HG03064 (cell line): ENCODE measurements around the gene FOXN3.
"Not testable (repeated sequence)": the region's sequence is repeated elsewhere in the genome, so short reads cannot be mapped to it uniquely, and the experiment has no call there.

ENCODE experiments used
- ATAC-seq: cut with Tn5 transposase; IDR thresholded peaks from one replicate; pipeline ENCODE4 v1.9.1; 2021; ENCODE audit warnings: low read depth; ENCODE audit not compliant: unreplicated experiment

Gene FOXN3

DNA sequence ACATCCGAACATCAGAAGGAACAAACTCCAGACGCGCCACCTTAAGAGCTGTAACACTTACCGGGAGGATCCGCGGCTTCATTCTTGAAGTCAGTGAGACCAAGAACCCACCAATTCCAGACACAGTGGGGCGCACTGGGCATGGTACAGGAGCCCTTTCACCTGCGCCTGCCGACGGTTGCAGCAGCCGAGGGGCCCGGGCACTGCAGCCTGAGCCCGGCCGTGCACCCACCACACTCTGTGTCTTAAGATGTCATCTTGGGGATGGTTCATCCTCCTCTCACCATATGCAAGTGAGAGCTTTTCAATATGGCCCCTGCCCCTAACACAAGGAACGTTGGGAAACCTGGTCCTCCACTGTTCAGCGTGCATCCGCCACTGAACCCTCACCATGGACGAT, 304.3 kb downstream of the FOXN3 start:
- no peak for ATAC-seq

DNA sequence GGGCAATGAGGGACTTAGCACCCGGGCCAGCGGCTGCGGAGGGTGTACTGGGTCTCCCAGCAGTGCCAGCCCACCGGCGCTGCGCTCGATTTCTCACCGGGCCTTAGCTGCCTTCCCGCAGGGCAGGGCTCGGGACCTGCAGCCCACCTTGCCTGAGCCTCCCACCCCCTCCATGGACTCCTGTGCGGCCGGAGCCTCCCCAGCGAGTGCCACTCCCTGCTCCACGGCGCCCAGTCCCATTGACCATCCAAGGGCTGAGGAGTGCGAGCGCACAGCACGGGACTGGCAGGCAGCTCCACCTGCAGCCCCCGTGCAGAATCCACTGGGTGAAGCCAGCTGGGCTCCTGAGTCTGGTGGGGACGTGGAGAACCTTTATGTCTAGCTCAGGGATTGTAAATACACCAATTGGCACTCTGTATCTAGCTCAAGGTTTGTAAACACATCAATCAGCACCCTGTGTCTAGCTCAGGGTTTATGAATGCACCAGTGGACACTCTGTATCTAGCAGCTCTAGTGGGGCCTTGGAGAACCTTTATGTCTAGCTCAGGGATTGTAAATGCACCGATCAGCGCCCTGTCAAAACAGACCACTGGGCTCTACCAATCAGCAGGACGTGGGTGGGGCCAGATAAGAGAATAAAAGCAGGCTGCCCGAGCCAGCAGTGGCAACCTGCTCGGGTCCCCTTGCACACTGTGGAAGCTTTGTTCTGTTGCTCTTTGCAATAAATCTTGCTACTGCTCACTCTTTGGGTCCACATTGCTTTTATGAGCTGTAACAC, 305.1 kb downstream of the FOXN3 start:
- not testable (repeated sequence) for ATAC-seq

DNA sequence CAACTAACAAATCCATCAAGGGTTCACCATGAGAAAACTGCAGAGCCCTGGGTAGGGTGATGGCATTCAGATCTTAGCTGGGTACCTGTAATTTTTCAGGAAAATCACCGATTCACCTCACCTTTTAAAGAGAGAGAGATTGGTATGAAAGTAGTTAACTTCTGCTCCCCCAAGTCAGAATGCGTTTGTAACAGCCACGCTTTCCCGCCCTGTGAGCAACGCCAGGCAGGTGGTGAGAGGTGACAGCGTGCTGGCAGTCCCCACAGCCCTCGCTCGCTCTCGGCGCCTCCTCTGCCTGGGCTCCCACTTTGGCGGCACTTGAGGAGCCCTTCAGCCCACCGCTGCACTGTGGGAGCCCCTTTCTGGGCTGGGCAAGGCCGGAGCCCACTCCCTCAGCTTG, 305.8 kb downstream of the FOXN3 start:
- not testable (repeated sequence) for ATAC-seq

DNA sequence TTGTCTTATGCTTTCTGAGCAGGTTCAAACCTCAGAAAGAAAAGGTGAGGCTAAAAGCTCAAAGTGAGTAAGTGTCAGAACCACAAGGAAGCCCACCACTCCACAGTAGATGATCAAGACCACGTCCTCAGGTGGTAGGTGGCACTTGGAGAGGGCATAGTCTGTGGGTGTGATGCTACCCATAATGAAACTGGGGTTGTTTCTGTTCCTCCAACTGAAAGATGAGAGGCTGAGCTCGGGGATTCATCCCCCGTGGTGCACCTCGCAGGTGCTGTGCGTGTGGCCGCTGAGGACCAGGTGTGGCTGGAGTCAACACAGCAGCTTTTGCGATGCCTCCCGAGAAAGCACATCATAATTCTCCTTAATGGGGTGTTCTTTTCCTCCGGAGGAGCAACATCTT, 306.9 kb downstream of the FOXN3 start:
- no peak for ATAC-seq

DNA sequence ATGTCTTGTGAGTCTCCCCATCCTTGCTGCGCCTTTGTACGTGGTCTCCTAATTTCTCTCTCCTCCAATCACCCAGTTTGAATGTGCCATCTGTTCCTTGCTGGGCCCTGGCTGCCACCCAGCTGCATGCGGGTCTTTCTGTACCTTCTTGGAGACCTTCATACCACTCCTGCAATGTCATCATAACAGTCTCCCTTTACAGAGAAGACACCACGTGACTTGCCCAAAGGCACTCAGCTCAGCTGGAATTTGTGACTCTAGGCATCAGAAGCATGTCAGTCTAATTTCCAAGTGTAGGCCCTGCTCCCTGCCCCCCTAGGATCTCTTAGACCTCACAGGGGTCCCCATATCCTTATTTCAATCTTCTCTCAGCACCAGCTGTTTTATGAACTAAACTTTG, 308.4 kb downstream of the FOXN3 start:
- no peak for ATAC-seq

DNA sequence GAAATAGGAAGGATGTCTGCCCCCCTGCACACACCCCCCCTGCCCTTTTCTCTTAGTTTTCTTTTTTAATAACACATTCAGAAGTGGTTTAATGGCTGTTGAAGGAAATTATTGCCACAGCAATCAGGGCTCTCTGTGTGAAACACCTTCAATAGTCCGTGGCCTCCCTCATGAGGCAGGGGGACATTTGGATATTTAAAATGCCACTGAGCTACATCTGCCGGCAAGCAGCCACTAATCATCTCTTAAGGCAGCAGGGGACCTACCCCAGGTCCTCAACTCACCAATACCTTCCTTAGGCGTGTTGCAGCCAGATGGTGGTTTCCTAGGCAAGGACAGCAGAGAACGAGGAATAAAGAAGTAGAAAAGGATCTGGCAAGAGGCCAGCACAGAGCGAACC, 309.4 kb downstream of the FOXN3 start:
- no peak for ATAC-seq
